NCI-H2227 (cell line): Measurements from ENCODE around the gene UNC13B.

Source experiments
- DNase-seq: peaks from one replicate; lab custom pipeline; 2025; ENCODE audit not compliant: unreplicated experiment; lab: John Stamatoyannopoulos, UW

Gene UNC13B

DNA sequence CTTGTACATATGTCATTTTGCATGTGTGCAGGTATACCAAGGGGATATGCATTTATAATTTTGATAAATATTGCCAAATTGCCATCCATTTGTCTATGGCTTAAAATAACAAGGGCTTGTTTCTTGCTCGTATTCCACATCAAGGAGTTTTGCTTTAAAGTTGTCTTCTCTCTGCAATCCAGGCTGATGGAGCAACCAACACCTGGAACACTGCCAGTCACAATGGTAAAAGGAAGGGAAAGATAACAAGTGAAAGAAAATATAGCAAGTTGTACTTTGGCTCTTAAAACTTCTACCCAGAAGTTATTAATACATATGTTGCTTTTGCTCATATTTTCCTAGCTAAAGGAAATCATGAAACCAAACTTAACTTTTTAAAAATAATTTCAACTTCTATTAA is 156.9 kb downstream of the UNC13B start:
- DNase-seq = no peak

GRCh38 chr9:35322075-35322885 is 160.5 kb downstream of the UNC13B start:
- DNase-seq = no peak

GRCh38 chr9:35324966-35325365 is 163.2 kb downstream of the UNC13B start:
- no peak for DNase-seq

DNA sequence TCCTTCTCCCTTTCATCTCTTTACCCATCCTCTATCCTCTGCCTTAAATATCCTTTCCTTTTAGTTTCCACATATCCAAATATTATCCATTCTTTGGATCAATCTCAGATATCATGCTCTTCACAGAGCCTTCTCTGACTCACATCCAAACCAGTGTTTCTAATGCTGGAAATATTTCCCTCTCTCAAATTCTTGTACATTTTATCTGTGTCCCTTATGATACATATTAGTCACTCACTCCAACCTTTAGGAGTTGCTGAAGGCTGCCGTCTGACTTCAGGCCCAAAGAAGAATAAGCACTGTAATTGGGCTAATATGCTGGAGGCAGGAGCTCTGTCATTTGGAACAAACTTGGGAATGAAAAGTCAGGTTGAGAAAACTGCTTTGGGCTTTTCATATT is 171.7 kb downstream of the UNC13B start:
- DNase-seq = no peak

DNA sequence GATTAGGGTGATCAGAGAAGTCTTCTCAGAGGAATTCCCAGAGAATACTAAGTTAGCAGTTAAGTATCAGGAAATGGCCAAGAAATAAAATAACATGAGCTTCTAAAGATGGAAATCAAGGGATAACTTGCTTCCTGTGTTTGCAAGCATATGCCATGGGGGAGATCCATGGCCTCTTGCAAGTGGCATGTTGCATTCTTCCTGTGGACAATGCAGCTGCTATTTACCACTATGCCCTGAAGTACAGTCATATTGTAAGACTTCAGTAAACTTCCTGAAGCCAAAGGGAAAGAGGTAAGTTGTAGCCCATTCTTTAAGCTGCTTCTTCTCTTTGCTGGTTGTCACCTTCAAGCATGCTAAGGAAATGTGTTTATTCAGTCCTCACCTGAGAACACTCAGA is 173.4 kb downstream of the UNC13B start:
- DNase-seq = no peak

DNA sequence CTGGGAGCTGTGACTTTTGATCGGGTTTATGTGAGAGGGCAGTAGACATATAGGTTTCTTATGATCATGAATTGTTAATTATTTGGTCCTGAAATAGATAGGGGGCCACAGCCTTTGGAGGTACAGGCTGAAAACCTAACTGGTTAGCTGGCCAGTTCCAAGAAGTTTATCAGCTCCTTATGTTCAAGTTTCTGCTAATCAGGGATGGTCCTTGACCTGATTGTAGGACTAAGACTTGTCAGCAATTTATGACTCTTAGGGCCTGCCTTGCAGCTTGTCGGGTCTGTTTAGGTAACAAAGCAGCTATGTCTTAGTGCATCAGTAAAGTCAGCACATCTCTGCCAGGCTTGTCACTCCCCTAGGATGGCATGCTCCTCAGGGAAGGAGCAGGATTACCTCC is 176.3 kb downstream of the UNC13B start:
- DNase-seq = no peak

DNA sequence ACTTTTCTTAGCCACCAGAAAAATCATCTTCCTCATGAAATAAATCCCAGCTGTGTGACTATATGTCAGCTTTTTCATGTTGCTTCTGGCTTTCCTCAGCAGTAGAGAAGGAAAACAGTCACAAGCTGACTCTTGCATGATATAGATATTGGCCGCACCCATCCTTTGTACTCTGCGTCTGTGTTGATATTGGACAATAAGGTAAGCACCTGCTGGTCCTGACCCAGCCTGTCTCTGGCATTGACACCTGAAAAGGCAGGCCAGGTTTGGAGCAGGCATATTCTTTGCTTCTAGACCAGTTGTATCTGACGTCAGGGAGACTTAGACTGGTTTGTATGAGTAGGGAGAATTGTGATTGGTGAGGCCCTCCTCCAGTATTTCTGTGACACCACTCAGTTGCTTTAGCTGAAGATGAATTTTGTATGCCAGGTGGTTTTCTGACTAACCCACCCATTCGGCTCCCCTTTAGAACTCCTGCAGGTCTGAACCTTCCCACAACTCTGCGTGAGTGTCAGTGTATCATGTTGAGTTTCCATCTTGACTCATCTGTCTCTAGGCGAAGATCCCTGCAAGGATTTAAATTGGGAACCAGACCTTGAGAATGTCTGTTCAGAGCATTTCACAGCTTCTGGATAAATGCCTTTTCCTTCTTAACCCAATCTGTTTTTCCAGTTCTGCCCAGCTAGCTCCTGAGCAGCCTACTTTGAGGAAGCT is 176.9 kb downstream of the UNC13B start:
- DNase-seq = no peak

GRCh38 chr9:35340046-35340445 is 178.2 kb downstream of the UNC13B start:
- DNase-seq = no peak

DNA sequence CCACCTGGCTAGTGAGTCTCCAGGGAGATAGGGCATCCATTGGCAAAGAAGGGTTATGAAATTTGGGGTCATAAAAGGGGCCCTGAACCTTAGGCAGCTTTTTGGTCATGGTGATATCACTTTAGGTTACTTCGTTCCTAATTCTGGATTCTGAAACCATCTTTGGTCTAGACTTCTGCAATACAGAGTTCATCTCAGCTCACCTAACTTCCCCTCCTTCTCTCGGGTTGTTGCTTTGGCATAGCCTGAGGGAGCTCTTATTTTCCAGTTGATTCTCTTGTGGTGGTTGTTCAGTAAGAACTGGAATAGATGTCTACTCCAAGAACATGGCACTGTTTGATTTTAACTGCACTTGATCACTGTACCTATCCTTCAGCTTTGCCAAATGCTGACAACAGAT is 179.2 kb downstream of the UNC13B start:
- DNase-seq = no peak

GRCh38 chr9:35341585-35341984 is 179.8 kb downstream of the UNC13B start:
- DNase-seq = peak; percentile 24

- DNase-seq = no peak
Measured at GRCh38 chr9:35342221-35342958, 180.6 kb downstream of the UNC13B start.

DNA sequence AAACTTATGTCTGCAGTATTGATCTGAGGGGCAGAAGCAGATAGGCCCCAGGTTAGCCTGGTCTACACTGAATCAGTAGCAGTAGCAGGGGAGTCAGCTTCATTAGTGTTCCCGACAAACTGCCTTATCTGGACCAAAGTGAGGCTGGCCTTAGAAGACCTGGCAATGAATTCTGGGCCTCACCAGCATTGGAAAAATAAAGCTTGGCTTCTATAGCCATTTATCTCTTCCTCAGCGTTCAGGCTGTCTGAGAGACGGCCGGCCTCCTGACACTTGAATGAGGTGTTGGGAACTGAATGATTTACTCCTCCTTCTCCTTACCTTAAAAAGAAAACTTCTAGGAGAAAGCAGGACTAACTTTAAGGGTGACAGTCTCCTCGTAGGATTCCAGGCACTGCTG is 186.3 kb downstream of the UNC13B start:
- DNase-seq = no peak

DNA sequence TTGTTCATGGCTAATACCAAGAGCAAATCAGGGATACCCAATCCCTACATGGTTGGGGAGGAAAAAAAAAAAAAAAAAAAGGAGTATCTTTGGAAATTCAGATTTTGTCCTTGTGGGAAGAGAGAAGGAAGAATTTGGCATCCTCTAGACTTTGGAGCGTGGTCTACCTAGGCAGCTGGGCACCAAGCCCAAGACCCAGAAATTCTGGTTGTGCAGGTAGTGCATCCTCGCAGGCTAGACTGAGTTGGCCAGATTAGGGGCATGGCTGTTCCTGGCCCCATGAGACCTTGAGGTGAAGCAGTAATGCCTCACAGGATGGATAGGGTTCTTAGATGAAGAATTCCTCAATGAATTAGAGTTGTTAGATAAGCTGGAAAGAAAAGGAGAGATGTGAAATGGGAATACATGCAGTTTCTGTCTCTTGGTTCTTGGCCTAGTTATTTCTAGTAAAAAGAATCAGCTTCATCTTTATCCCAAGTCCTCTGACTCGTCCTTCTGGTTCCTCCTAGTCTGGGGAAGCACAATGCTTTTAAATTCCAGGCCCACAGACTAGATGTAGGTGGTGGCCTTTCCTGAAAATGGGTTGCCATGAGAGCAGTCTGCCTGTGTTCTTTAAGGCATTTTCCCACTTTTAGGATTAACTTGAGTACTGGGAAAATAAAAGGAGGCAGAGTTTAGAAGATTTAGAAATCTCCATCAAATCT is 187.6 kb downstream of the UNC13B start:
- no peak for DNase-seq

GRCh38 chr9:35350212-35350611 is 188.4 kb downstream of the UNC13B start:
- no peak for DNase-seq

- no peak for DNase-seq
Measured at GRCh38 chr9:35350827-35351549, 189.2 kb downstream of the UNC13B start.

DNA sequence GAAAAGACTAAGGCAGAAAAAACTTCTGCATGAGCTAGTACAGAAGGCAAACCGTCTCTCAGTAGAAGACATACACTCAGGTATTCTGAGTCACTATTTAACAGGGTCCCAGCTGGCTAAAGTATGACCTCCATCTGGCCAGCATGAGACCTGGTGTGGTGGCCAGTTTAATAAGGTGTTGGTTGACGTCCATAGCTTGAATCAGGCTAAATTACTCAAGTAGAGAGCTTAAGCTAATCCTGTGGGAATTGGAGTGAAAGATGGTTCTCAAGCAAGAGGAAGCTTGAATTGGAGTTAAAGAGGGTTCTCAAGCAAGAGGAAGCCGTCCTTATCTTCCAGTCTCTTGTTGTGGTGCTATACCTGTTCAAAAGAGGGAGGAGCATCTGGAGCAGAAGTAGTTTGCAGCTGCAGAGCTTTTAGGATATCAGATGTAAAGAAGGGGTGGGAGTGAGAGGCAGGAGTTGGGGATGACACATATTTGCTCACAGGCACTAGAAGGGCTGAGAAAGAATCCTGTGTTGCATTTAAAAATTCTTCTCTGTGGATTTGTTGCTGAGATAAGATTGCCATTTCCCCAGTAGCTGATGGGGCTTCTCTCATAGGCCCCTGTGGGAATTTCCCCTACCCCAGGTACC is 192.0 kb downstream of the UNC13B start:
- no peak for DNase-seq

- no peak for DNase-seq
Measured at GRCh38 chr9:35355939-35356338, 194.1 kb downstream of the UNC13B start.

DNA sequence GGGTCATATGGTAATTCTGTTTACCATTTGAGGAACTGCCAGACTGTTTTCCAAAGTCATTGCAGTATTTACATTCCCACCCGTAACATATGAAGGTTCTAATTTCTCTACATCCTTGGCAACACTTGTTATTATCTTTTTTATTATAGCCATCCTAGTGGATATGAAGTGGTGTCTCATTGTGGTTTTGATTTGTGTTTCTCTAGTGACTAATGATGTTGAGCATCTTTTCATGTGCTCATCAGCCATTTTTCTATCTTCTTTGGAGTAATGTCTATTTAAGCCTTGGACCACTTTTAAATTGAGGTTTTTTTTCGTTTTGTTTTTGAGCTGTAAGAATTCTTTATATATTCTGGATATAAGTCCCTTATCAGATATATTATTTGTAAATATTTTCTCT is 195.3 kb downstream of the UNC13B start:
- DNase-seq = no peak

- DNase-seq = no peak
Measured at GRCh38 chr9:35357826-35358225, 196.0 kb downstream of the UNC13B start.
